ENCODE data around the gene COLEC11.

DNA sequence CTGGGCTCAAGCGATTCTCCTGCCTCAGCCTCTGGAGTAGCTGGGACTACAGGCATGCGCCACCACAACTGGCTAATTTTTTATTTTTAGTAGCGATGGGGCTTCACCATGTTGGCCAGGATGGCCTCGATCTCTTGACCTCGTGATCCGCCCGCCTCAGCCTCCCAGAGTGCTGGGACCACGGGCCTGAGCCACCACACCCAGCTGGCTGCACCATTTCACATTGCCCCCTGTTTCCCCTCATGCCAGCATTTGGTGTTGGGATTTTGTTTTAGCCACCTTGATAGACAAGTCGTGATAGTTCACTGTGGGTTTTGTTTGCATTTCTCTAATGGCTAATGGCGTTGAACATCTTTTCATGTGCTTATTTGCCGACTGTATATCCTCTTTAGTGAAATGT, 5.8 kb upstream of the COLEC11 start:
- TF ChIP-seq POLR2A (conservative IDR thresholded peaks at IDR 0.05) (no peak), JUN (IDR thresholded peaks at IDR 0.05; ENCODE audit: borderline replicate concordance, low read depth, low read length) (no peak), JUN (CRISPR knock-in tag; IDR thresholded peaks at IDR 0.05; ENCODE audit: borderline replicate concordance) (no peak), POLR2AphosphoS5 (IDR thresholded peaks at IDR 0.05; ENCODE audit: control insufficient read depth, insufficient read depth, low read depth, low read length) (no peak), FOXJ3 (CRISPR knock-in tag; IDR thresholded peaks at IDR 0.05) (no peak), MYC (IDR thresholded peaks at IDR 0.05; ENCODE audit: low read depth, low read length) (no peak), MYC (CRISPR knock-in tag; IDR thresholded peaks at IDR 0.05; ENCODE audit: borderline replicate concordance, low read depth) (no peak), ZNF561 (CRISPR knock-in tag; conservative IDR thresholded peaks at IDR 0.05) (no peak), POLR2AphosphoS2 (IDR thresholded peaks at IDR 0.05; ENCODE audit: low read length) (no peak)
- TF ChIP-seq, protein P1, sequence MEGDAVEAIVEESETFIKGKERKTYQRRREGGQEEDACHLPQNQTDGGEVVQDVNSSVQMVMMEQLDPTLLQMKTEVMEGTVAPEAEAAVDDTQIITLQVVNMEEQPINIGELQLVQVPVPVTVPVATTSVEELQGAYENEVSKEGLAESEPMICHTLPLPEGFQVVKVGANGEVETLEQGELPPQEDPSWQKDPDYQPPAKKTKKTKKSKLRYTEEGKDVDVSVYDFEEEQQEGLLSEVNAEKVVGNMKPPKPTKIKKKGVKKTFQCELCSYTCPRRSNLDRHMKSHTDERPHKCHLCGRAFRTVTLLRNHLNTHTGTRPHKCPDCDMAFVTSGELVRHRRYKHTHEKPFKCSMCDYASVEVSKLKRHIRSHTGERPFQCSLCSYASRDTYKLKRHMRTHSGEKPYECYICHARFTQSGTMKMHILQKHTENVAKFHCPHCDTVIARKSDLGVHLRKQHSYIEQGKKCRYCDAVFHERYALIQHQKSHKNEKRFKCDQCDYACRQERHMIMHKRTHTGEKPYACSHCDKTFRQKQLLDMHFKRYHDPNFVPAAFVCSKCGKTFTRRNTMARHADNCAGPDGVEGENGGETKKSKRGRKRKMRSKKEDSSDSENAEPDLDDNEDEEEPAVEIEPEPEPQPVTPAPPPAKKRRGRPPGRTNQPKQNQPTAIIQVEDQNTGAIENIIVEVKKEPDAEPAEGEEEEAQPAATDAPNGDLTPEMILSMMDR (IDR thresholded peaks at IDR 0.05 in 2 of 3, conservative IDR thresholded peaks at IDR 0.05 in 1 of 3; ENCODE audit: insufficient read depth in 2 of 3, low read depth in 1 of 3, low read length in 3 of 3) = no peak
